Left renal pelvis (tissue), 4 donors: ENCODE data around the gene CIITA. TPM values are rescaled to one million over a fixed set of nuclear protein-coding genes. Genes with fewer than 3 reads are reported as not detected.
A peak's percentile ranks its signal among the peaks of the same experiment; 100 is the strongest.
"Not testable (repeated sequence)": the region's sequence is repeated elsewhere in the genome, so short reads cannot be mapped to it uniquely, and the experiment has no call there.

Source experiments
- DNase-seq, 4 donors: peaks; one replicate each; pipeline ENCODE4 v3.0.0-alpha.2; 2013; ENCODE audit warnings: low read depth in 4 of 4, low spot score in 3 of 4
- polyA plus RNA-seq, 4 donors: library from polyadenylated mRNA; unstranded; fragments of 120-200 nt; gene quantifications; one replicate each; pipeline ENCODE4 v1.2.1, GENCODE V29; 2013; ENCODE audit not compliant: insufficient read length in 4 of 4

The CIITA gene
- polyA plus RNA-seq, 4 donors = 2.3 to 6.7 (median 5.6) TPM

DNA sequence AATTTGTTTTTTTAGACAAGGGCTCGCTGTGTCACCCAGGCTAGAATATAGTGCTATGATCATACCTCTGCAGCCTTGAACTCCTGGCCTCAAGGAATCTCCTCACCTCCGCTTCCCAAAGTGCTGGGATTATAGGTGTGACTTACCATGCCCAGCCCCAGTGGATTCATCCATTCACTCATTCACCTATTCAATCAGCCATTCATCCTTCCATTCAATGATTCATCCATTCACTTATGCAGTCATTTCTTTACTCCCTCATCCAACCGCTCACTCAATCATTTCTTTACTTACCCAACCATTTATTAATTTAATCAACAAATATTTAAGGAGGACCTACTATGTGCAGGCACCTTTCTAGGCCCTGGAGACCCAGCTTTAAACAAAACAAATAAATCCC is 39.5 kb downstream of the CIITA start:
- DNase-seq = no peak

DNA sequence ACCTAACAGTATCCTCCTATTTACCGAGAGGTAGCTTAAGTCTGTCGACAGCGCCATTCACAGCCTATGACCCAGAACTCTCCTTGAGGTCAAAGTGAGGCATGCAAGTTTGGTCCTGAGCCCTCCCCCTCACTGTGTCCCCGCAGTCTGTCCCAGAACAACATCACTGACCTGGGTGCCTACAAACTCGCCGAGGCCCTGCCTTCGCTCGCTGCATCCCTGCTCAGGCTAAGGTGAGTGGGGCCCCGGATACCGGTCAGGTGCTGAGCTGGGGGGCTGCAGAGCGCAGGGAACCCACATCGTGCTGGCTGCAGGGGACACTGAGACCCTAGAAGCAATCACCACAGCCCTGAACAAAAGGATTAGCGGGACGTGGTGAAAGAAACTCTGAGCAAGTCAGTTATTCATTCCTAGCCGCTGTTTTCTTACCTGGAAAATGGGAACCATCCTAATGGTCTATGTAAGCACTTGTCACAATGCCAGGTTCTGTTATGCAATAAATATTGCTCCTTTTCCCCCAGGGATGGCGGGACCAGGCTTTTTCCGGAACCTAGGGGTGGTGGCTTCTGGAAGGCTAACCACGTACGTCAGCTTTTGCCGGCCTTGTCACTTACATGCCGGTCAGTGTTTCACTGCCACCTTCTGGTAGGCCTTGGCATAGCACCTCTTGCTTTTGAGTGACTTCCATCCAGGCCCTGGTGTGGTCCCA is 41.4 kb downstream of the CIITA start:
- DNase-seq = peak; percentile 82 to 85 (median 85)

DNA sequence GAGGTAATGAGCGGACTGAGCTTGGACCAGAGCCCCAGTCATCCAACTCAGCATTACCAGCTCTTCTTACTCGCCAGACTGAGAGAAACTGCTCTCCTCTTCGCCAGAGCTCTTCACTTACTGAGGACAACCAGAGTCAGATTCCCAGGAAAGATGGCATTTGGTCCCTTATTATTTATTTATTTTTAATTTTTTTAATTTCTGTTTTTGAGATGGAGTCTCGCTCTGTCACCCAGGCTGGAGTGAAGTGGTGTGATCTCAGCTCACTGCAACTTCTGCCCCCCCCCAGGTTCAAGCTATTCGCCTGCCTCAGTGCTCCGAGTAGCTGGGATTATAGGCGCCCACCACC is 42.0 kb downstream of the CIITA start:
- DNase-seq = no peak

DNA sequence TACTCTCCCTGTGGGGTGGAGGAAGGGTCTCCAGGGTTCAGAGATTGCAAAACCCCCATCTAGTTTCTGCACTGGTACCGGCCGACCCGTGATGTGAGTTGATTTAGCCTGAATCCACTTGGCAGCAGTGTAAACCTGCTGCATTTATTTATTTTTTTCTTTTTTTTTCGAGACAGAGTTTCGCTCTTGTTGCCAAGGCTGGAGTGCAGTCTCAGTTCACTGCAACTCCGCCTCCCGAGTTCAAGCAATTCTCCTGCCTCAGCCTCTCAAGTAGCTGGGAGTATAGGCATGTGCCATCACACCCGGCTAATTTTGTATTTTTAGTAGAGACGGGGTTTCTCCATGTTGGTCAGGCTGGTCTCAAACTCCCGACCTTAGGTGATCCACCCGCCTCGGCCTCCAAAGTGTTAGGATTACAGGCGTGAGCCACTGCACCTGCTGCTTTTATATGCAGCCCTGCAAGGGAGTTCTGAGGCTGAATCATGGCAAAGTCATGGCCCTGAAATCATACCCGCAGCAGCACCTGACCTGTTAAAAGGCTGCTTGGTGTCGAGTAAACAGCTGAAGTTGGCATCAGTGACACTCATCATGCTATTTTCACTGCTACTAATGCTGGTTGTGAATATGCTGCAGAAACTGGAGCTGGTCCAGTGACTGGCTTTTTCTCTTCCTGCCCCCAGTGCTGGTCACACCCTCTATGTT is 43.9 kb downstream of the CIITA start:
- no peak for DNase-seq

DNA sequence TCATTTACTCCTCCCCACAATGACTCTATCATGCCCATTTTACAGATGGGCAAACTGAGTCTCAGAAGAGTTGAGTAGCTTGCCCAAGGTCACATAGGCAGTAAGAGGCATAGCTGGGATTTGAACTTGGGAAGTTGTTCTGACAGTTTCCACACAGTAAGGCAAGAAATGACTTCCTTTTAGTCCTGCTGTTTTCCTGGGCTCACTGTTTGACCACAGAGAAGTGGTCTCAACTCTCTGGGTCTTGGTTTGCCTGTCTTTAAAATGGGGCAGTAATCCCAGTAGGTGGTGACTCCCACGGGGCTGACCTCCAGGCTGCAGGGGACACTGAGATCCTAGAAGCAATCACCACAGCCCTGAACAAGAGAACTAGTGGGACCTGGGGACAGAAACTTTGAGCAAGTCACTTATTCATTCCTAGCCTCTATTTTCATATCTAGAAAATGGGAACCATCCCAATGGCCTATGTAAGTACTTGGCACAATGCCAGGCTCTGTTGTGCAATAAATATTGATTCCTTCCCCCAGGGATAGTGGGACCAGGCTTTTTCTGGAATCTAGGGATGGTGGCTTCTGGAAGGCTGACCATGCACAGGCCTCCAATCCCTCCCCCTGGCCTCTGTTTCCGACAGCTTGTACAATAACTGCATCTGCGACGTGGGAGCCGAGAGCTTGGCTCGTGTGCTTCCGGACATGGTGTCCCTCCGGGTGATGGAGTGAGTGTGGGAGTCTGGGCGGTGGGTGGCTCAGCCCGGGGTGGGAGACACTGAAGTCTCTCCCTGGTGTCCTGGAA is 44.7 kb downstream of the CIITA start:
- DNase-seq = no peak

DNA sequence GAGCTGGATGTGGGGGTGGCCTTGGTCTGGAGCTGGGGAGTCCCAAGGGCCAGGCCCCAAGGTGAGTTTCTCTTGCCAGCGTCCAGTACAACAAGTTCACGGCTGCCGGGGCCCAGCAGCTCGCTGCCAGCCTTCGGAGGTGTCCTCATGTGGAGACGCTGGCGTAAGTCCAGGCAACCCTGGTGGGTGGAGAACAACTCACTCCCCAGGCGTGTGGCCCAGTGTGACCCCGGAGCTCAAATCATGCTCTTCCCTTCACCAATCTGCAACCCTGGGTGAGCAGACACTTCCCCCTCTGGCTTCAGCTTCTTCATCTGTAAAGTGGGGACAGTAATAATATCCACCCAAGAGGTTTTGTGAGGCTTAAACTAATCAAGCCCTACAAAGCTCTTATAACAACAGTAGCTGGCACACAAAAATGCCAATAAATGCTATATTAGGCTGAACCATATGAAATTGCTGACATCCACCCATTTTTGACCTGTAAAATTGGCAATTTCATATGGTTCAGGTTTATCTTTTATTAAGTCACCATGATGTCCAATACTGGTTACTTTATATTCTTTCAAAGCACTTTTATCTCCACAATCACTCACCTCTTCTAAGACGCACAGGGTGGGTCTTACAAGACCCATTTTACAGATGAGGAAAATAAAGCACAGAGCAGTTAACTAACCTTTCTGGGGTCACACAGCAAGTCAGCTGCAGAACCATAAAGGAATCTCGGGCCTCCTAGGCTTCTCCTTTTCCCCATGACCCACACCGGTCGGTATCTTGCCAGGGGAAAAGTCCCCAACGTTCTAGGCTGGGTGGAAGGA is 45.5 kb downstream of the CIITA start:
- no peak for DNase-seq

DNA sequence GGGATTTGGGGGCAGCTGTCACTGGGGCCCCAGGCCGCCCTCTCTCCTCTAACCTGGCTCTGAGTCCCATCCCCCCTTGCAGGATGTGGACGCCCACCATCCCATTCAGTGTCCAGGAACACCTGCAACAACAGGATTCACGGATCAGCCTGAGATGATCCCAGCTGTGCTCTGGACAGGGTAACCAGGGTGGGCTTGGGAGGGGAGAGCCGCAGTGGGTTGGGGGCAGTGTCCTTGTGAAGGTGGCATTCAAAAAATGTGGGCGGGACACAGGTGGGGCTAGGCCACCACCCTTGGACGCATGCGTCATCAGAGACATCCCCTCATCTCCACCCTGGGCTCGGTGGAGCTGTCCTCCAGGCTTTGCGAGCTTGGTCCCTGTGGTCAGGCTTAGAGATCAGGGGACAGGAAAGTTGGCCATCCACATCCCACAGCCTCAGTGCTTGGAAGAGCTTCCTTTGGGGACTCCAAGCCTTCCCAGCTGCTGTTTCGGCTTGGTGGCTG is 46.2 kb downstream of the CIITA start:
- DNase-seq = no peak

DNA sequence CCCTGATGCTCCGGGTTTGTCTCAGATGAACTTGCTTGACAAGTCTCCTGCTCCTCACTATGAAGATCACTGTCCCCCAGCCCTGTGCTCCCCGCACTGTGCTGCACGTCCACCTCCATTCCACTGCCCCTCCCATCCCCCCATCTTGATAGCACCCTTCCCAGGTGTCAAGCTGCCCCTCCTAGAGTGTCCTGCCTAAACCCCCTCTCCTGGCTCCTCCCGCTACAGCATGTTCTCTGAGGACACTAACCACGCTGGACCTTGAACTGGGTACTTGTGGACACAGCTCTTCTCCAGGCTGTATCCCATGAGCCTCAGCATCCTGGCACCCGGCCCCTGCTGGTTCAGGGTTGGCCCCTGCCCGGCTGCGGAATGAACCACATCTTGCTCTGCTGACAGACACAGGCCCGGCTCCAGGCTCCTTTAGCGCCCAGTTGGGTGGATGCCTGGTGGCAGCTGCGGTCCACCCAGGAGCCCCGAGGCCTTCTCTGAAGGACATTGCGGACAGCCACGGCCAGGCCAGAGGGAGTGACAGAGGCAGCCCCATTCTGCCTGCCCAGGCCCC is 46.7 kb downstream of the CIITA start:
- no peak for DNase-seq

DNA sequence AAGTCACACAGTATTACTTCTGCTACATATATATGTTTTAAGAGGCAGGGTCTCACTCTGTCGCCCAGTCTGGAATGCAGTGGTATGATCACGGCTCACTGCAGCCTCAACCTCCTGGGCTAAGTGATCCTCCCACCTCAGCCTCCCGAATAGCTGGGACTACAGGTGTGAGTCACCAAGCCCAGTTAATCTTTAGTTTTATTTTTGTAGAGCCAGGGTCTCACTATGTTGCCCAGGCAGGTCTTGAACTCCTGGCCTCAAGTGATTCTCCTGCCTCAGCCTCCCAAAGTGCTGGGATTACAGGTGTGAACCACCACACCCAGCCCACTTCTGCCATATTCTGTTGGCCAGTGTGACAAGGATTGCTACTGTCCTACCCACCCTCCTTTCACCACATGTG is 48.3 kb downstream of the CIITA start:
- not testable (repeated sequence) for DNase-seq

DNA sequence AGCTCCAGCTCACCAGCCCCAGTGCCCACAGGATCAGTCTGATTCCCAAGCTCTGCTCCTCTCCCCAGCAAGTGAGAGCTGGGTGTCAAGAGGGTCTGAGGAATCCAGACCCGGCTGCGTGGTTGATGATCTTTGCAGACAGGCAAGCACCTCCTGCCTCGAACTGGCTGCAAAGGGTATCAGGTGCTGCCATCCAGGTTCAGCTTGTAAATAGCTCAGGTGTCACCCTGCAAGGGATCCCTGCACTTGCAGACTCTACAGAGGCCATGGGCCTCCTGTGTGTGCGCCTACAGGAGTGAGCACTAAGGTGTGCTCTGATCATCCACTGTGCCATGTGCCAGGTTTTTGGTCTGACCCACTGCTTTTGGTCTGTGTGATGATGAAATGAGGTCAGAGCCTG is 49.1 kb downstream of the CIITA start:
- no peak for DNase-seq

DNA sequence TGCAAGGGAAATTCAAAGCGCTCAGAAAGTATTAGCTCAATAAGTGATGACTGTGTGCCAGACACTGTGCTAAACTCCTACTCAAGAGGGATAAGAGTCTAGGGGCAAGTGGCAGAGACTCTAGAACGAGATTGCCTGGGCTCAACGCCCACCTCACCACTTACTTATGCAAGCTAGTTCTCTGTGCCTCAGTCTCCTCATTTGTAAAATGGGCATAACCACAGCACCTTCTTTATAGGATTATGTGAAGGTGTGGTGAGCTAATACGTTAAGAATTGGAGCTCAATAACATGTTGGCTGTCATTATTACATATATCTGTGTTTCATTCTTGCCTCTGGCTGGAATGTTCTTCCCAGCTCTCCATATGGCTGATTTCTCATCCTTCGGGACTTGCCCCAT is 49.9 kb downstream of the CIITA start:
- DNase-seq = no peak

DNA sequence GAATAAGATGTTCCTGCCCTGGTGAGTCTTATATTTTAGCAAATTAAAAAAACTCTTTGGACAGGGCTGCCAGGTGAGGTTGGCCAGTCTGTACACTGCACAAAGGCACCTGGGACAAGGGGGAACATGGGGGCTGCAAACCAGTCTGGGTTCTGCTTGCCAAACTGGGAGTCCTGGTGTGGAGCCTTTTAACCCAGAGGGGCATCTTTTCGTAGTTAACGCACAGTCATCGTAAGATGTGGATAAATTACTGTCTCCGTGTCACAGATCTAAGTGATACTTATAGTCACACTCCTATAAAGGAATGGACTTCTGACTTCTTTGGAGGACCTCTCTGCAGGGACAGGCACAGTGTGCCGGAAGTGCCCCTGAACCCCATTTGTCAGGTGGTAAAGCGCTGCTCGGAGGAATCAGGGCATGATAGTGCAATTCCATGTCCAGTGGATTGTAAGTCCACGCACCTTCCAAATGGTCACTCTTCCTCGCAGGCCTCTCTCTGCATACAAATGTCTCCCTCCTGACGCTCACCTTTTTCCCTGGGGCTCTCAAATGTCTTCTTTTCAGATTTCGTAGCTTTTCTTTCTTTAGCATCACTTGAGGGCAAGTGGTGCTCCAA is 50.6 kb downstream of the CIITA start:
- no peak for DNase-seq

DNA sequence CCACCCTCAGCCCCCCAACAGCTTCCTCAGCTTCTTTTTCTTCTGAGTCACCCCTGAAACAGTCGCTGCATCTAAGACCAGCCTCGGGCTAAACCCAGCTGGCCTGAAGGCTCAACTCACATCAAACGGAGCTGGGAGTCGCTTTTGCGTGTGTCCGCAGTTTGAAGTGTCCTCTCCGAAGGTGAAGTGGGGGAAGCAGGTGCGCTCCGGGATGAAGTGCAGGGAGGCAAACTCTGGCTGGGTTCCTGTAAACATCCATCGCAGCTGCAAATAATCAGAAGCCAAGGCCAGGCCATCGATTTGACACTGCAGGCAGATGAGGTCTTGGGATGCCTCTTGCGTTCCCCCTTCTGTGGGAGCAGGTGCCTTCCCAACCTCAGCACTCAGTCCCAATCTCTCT is 52.1 kb downstream of the CIITA start:
- DNase-seq = not testable (repeated sequence)

DNA sequence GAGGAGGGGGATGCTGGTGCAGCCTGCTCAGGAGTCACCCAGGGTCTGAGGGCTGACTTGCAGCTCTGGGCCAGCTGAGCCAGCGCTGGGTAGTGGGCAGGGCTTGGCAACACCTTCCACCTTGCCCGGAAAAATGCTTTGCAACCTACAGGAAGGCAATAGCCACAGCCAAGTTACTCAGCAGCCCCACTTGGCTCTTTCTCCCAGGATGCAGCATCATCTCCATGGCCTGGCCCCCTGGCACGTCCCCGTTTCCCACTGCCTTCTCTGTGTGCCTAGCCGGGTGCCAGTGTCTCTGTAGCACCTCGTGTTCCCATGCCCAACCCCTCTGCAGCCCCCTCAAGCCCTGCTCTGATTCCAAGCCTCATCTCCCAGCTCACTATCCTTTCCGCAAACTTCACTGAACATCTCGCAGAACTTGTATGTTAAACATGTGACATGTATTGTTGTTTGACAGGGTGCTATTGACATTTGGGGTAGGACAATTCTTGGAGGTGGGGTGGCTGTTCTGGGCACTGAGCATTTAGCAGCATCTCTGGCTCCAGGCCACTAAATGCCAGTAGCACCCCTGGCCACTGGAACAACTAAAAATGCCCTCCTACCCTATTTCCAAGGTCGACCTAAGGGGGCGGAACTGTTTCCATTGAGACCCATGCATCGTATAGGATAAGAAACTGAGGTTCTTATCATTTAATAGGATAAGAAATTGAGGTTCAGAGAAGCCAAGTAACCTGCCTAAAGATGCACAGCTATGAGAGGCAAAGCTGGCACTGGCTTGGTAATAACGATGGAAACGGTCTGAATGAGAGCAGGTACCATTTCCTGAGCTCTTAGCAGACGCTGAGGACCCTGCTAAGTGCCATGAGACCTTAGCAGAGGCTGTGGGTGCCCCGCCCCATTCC is 53.1 kb downstream of the CIITA start:
- no peak for DNase-seq

DNA sequence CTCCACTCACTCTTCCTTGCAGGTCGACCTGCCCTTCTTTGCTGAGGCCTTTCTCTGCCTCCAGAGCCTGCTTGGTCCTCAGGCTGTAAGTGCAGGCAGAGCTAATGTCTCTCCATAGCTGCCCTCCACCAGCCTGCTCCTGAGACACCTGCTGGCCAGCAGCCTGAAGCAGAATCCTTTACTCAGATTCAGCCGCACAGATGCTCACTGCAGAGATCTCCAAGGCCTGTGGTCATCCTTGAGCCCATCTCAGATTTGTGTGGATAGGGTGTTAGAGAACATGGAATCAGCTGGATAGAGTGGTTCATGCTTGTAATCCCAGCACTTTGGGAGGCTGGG is 53.7 kb downstream of the CIITA start:
- no peak for DNase-seq

DNA sequence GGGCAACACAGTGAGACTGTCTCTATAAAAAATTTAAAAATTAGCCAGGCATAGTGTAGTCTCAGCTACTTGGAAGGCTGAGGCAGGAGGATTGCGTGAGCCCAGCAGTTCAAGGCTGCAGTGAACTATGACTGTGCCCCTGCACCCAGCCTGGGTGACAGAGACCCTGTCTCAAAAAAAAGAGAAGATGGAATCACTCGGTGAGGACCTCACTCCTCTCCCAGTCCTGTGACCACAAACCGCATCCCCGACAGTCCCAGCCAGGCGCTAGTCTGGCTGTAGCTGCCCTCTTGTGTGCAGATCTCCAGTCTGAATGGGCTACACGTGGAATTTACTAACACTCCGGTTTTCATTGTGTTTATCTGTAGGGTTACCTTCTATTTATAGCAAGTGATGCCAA is 54.1 kb downstream of the CIITA start:
- DNase-seq = no peak

DNA sequence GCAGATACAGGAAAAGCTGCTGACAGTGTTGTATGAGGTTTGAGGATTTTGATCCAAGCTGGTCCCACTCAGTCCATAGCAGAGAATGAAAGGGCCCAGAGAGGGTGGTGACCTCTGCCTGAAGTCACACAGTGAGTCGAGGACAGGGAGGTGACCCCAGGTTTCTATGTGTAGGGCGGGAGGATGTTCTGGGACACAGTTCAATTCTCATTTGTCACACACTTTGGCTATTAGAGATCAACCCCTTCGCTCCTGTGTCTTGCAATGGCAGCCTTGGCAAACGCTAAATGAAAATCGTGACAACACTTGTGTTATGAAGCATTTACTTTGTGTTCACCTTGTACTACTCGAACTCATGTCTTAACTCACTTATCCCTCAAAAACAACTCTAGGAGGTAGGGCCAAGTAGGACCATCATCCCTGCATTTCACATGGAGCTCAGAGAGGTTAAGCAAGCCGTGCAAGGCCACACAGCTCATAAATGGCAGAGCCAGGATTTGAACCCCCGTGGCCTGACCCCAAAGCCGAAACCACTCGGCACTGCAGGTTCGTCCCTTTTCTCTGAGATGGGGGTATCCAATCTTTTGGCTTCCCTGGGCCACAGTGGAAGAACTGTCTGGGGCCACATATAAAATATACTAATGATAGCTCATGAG is 55.1 kb downstream of the CIITA start:
- no peak for DNase-seq

DNA sequence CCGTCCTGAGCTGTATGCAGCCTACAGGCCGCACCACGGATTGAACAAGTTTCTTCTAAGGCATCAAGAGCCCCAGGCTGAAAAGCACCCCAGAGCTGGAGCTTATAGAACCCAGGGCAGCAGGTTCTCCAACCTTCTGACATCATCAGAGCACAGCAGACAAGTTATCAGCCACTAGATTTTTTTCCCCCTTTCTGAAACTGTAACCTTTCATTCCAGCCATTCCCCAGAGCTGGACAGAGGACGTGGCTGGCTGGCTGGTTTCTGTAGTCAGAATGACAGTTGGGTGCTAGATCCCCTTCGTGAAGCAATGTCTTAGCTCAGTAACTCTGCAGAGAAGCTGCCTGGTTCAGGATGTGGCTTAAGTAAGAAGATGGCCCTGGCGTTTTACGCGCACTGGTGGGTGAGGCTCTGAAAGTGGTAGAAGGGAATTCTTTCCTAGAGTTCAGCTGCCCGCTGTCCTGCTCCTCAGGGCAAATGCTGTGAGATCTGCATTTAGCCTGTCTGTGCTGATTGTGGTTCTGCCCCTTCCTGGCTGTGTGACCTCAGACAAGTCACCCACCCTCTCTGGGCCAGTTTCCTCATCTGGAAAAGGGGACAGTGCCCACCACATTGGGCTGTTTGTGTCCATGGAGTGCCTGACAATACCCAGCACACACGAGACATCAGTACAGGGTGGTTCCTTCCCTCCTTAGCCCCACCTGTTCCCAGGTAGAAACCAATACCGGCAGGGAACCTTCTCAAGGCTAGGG is 56.1 kb downstream of the CIITA start:
- no peak for DNase-seq
